Neuronal stem cell (in vitro differentiated cells): Measurements from ENCODE around the gene ZNF107.
"Not testable (repeated sequence)": the region's sequence is repeated elsewhere in the genome, so short reads cannot be mapped to it uniquely, and the experiment has no call there.

ENCODE experiments used
- DNase-seq: peaks from one replicate; pipeline ENCODE4 v3.0.0-alpha.2; 2013; ENCODE audit warnings: low spot score
- H2AFZ ChIP-seq: one replicate; pipeline ENCODE4 v1.6.1; 2013; ENCODE audit warnings: mild to moderate bottlenecking, low read length, inconsistent platforms
- H2AK5ac ChIP-seq: 2 replicates; pipeline ENCODE4 v1.6.1; 2013; ENCODE audit warnings: low read depth, mild to moderate bottlenecking, inconsistent platforms, low read length, moderate library complexity, mixed read lengths
- H2BK120ac ChIP-seq: 2 replicates; pipeline ENCODE4 v1.6.1; 2013; ENCODE audit warnings: low read depth, mild to moderate bottlenecking, inconsistent platforms, low read length, moderate library complexity, mixed read lengths
- H2BK12ac ChIP-seq: one replicate; pipeline ENCODE4 v1.6.1; 2013; ENCODE audit warnings: low read length, inconsistent platforms
- H2BK15ac ChIP-seq: 2 replicates; pipeline ENCODE4 v1.6.1; 2013; ENCODE audit warnings: mild to moderate bottlenecking, low read length, inconsistent platforms, mixed read lengths
- H2BK5ac ChIP-seq: one replicate; pipeline ENCODE4 v1.6.1; 2013; ENCODE audit warnings: inconsistent platforms, mild to moderate bottlenecking, low read length, moderate library complexity
- H3K14ac ChIP-seq: one replicate; pipeline ENCODE4 v1.6.1; 2013; ENCODE audit warnings: low read length, inconsistent platforms
- H3K18ac ChIP-seq: 2 replicates; pipeline ENCODE4 v1.6.1; 2013; ENCODE audit warnings: low read length, inconsistent platforms
- H3K23ac ChIP-seq: 2 replicates; pipeline ENCODE4 v1.6.1; 2013; ENCODE audit warnings: low read depth, mild to moderate bottlenecking, mixed read lengths, low read length, inconsistent platforms; ENCODE audit not compliant: poor library complexity
- H3K27ac ChIP-seq: replicated peaks from 3 replicates; pipeline ENCODE4 v1.5.1; 2013; ENCODE audit warnings: low read length, inconsistent platforms
- H3K27me3 ChIP-seq, 3 experiments: 2 replicates each; pipeline ENCODE4 v1.6.1; 2013; ENCODE audit warnings: low read length in 3 of 3, mild to moderate bottlenecking in 2 of 3, inconsistent platforms in 1 of 3, low read depth in 1 of 3, mixed read lengths in 1 of 3, moderate library complexity in 1 of 3; ENCODE audit not compliant: control insufficient read depth in 3 of 3, insufficient read depth in 3 of 3
- H3K36me3 ChIP-seq, 2 donors: replicated peaks in 1 of 2; 2 replicates each; pipeline ENCODE4 v1.6.1; 2013; ENCODE audit warnings: low read length in 2 of 2; ENCODE audit not compliant: control insufficient read depth in 2 of 2, insufficient read depth in 2 of 2
- H3K4ac ChIP-seq: 2 replicates; pipeline ENCODE4 v1.6.1; 2013; ENCODE audit warnings: inconsistent platforms, mild to moderate bottlenecking, low read length, moderate library complexity
- H3K4me1 ChIP-seq, 2 donors: 1 replicate in 1 of 2; 2 replicates in 1 of 2; pipeline ENCODE4 v1.6.1; 2013; ENCODE audit warnings: low read length in 2 of 2, low read depth in 1 of 2; ENCODE audit not compliant: control insufficient read depth in 2 of 2, insufficient read depth in 1 of 2
- H3K4me2 ChIP-seq: one replicate; pipeline ENCODE4 v1.6.1; 2013; ENCODE audit warnings: mild to moderate bottlenecking, low read length, inconsistent platforms; ENCODE audit not compliant: insufficient read depth, poor library complexity, severe bottlenecking
- H3K4me3 ChIP-seq, 2 donors: 2 replicates each; pipeline ENCODE4 v1.5.1; 2013; ENCODE audit warnings: low read length in 2 of 2, mild to moderate bottlenecking in 2 of 2, inconsistent platforms in 1 of 2, moderate library complexity in 1 of 2
- H3K79me1 ChIP-seq: one replicate; pipeline ENCODE4 v1.6.1; 2013; ENCODE audit warnings: low read depth, mild to moderate bottlenecking, inconsistent platforms, low read length, moderate library complexity
- H3K9ac ChIP-seq: one replicate; pipeline ENCODE4 v1.6.1; 2013; ENCODE audit warnings: mild to moderate bottlenecking, low read depth, low read length, inconsistent platforms; ENCODE audit not compliant: poor library complexity
- H3K9me3 ChIP-seq, 2 donors: replicated peaks in 1 of 2; 2 replicates each; pipeline versions ENCODE3 to v1.6.1; 2013; ENCODE audit warnings: low read length in 2 of 2, mild to moderate bottlenecking in 2 of 2, inconsistent platforms in 1 of 2, low read depth in 1 of 2, mixed read lengths in 1 of 2, moderate library complexity in 1 of 2; ENCODE audit not compliant: control insufficient read depth in 2 of 2, insufficient read depth in 1 of 2
- H4K8ac ChIP-seq: one replicate; pipeline ENCODE4 v1.6.1; 2013; ENCODE audit warnings: low read depth, mild to moderate bottlenecking, inconsistent platforms, low read length, moderate library complexity
- H4K91ac ChIP-seq: one replicate; pipeline ENCODE4 v1.6.1; 2013; ENCODE audit warnings: low read length, low read depth, mild to moderate bottlenecking, inconsistent platforms; ENCODE audit not compliant: poor library complexity
- WGBS, 2 donors: extraction: QIAGEN DNeasy Blood & Tissue Kit; methylation state at CpG; one replicate each; pipeline ENCODE4 v1.1.7; 2013; ENCODE audit warnings: missing lambda C conversion rate in 2 of 2, mixed read lengths in 1 of 2; ENCODE audit not compliant: insufficient read length in 2 of 2, insufficient replicate concordance in 1 of 2; ENCODE audit errors: extremely low coverage in 2 of 2; 5-methylcytosine and 5-hydroxymethylcytosine counted together

Gene ZNF107

GRCh38 chr7:64654796-64655548 is 11.0 kb upstream of the ZNF107 start:
- Histone ChIP-seq H3K27ac (no peak overlapping the region), H3K23ac (no peak overlapping the region), H4K91ac (no peak overlapping the region), H2BK5ac (no peak overlapping the region), H3K4me2 (no peak overlapping the region), H2BK12ac (no peak overlapping the region), H3K36me3 (no peaks in the 10 kb centered on the region), H3K27me3 (no peaks in the 10 kb centered on the region), H2AK5ac (no peak overlapping the region), H3K4me1 (no peaks in the 10 kb centered on the region), H3K14ac (no peak overlapping the region), H2BK15ac (no peak overlapping the region), H3K9me3 (peaks cover 0 to 48% of the 10 kb centered on the region in 2 donors), H3K18ac (no peak overlapping the region), H4K8ac (no peak overlapping the region), H2BK120ac (no peak overlapping the region), H2AFZ (no peak overlapping the region), H3K4ac (no peak overlapping the region), H3K79me1 (no peaks in the 10 kb centered on the region), H3K9ac (no peak overlapping the region), H3K4me3 (no peak overlapping the region)
- no peak for DNase-seq
- no CpG with 5 or more reads among the region's 5 CpGs for WGBS, 2 donors

- no CpG with 5 or more reads among the region's 2 CpGs for WGBS, 2 donors
These were observed 10.1 kb upstream of the ZNF107 start for GRCh38 chr7:64655811-64656210.

GRCh38 chr7:64656489-64656888 is 9.4 kb upstream of the ZNF107 start:
- Histone ChIP-seq H2AFZ (no peak overlapping the region), H3K27ac (no peak overlapping the region), H3K14ac (no peak overlapping the region), H3K79me1 (no peaks in the 10 kb centered on the region), H2BK15ac (no peak overlapping the region), H3K27me3 (no peaks in the 10 kb centered on the region), H3K36me3 (no peaks in the 10 kb centered on the region), H2BK120ac (no peak overlapping the region), H2BK12ac (no peak overlapping the region), H2AK5ac (no peak overlapping the region), H3K23ac (no peak overlapping the region), H3K9me3 (peaks cover 0 to 39% of the 10 kb centered on the region in 2 donors), H2BK5ac (no peak overlapping the region), H3K4me1 (no peaks in the 10 kb centered on the region), H3K9ac (no peak overlapping the region), H3K4me2 (no peak overlapping the region), H3K4ac (no peak overlapping the region), H4K91ac (no peak overlapping the region), H3K18ac (no peak overlapping the region), H4K8ac (no peak overlapping the region), H3K4me3 (no peak overlapping the region)
- no CpG with 5 or more reads among the region's 3 CpGs for WGBS, 2 donors
- DNase-seq = no peak

More at GRCh38 chr7:64655811-64656210, 10.1 kb upstream of the ZNF107 start:
- no peak overlapping the region for H4K8ac ChIP-seq
- no peak overlapping the region for H2AK5ac ChIP-seq
- no peak overlapping the region for H2BK15ac ChIP-seq
- no peak overlapping the region for H4K91ac ChIP-seq
- no peak overlapping the region for H2BK120ac ChIP-seq
- H3K9ac ChIP-seq = no peak overlapping the region
- no peak overlapping the region for H3K4ac ChIP-seq
- H2BK12ac ChIP-seq = no peak overlapping the region
- no peaks in the 10 kb centered on the region for H3K79me1 ChIP-seq
- H3K4me2 ChIP-seq = no peak overlapping the region
- peaks cover 0 to 46% of the 10 kb centered on the region in 2 donors for H3K9me3 ChIP-seq
- H2AFZ ChIP-seq = no peak overlapping the region
- DNase-seq = no peak
- H3K23ac ChIP-seq = no peak overlapping the region
- no peak overlapping the region for H3K4me3 ChIP-seq
- no peak overlapping the region for H3K18ac ChIP-seq
- no peak overlapping the region for H2BK5ac ChIP-seq
- H3K14ac ChIP-seq = no peak overlapping the region
- H3K27ac ChIP-seq = no peak overlapping the region
- H3K27me3 ChIP-seq = no peaks in the 10 kb centered on the region
- H3K36me3 ChIP-seq = no peaks in the 10 kb centered on the region
- no peaks in the 10 kb centered on the region for H3K4me1 ChIP-seq

- H2BK12ac ChIP-seq, H3K4me3 ChIP-seq, H3K27me3 ChIP-seq, DNase-seq, H2AFZ ChIP-seq, H2BK5ac ChIP-seq, H3K4ac ChIP-seq, H4K91ac ChIP-seq, H2BK15ac ChIP-seq, H2AK5ac ChIP-seq, H4K8ac ChIP-seq, H3K36me3 ChIP-seq, H3K18ac ChIP-seq, H3K4me1 ChIP-seq, H3K23ac ChIP-seq, H3K4me2 ChIP-seq, H2BK120ac ChIP-seq, H3K9ac ChIP-seq, H3K79me1 ChIP-seq, H3K14ac ChIP-seq, H3K27ac ChIP-seq: not testable (repeated sequence)
- no CpG with 5 or more reads among the region's 5 CpGs for WGBS, 2 donors
- H3K9me3 ChIP-seq = peaks cover 3 to 18% of the 10 kb centered on the region in 2 donors
These were observed 3.8 kb upstream of the ZNF107 start for GRCh38 chr7:64662091-64662490.
